ENCODE measurements around the gene RAB3IL1.

DNA sequence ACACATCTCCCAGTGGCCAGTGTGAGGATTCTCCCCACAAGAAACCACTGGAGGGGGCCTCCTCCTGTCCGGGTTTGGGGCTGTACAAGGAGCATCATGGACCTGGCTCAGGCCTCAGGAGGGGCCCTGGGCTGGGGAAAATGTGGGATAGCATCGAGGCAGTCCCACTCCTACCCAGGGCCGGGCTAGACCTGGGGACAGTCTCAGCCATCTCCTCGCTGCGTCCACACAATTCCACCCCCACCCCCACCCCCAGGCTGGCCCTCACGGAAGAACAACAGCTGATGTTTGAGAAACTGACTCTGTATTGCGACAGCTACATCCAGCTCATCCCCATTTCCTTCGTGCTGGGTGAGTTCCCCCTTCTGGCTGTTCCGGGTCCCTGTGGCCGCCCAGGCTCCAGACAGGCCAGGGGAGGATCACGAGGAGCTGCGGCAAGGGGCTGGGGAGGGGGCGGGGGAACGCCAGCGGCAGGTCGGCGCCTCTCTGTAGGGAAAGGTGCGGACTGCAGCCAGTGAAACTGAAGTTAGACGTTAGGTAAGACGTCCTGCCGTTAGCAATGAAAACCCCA is 37.6 kb upstream of the RAB3IL1 start:
- TF ChIP-seq POLR2A (IDR thresholded peaks at IDR 0.05), result no peak
- TF ChIP-seq CTCF (IDR thresholded peaks at IDR 0.05), result peak in 5 of 12 donors; percentile 18 to 39 (median 30)

All from heart left ventricle (tissue), 13 donors.